NT2/D1 (cell line): ENCODE data around the gene KCND3.

Source experiments
- SUZ12 ChIP-seq: IDR thresholded peaks from 2 replicates; pipeline ENCODE4 v1.6.1; 2011; ENCODE audit not compliant: insufficient read length, insufficient read depth; ENCODE audit errors: extremely low read depth
- YY1 ChIP-seq: IDR thresholded peaks from 2 replicates; pipeline ENCODE4 v1.6.1; 2011; ENCODE audit not compliant: insufficient read length, insufficient read depth
- ZNF274 ChIP-seq: IDR thresholded peaks from 2 replicates; pipeline ENCODE4 v1.6.1; 2011; ENCODE audit warnings: mild to moderate bottlenecking, low read depth, low read length

DNA sequence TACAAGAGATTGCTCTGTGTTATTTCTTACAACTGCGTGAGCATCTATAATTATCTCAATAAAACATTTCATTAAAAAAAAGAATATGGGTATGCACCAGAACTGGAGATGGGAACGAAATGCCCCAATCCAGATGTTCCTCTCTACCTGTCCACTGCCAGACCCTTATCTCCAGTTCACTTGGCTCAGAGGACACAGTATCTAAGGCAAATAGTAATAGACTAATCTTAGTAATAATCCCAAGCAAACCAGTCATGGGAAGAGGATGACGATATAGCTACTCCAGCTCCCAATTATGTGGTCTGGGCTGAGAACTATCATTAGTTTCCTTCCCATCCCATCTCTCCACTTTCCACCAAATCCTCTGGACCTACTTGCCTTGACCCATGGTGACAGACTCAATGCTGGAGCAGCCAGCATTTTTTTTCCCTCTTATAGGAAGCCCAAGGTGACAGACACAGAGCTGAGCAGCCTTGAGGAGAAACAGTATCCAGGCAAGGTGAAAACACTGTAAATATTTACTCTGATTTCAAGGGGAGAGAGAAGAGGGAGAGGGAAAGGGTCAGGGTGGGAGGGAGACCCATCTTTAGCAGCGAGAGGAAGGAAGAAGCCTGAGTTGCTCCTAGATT, 205.1 kb downstream of the KCND3 start:
- no peak for TF ChIP-seq YY1
- TF ChIP-seq ZNF274 = no peak
- TF ChIP-seq SUZ12 = no peak
